Activated CD8-positive, alpha-beta memory T cell treated with anti-CD3 and anti-CD28 coated beads for 36 hours (primary cell): Measurements from ENCODE around the gene MAPK14. TPM values are rescaled to one million over a fixed set of nuclear protein-coding genes. Genes with fewer than 3 reads are reported as not detected.
"Not testable (repeated sequence)": the region's sequence is repeated elsewhere in the genome, so short reads cannot be mapped to it uniquely, and the experiment has no call there.

ENCODE experiments used
- CTCF ChIA-PET: fragments of 350-600 bp; sonication (Branson Sonifier 250); formaldehyde crosslinking; loops from one replicate; lab custom pipeline; 2021; ENCODE audit warnings: antibody characterized with exemption; lab: Charles Lee
- POLR2A ChIA-PET: fragments of 350-600 bp; sonication (Branson Sonifier 250); formaldehyde crosslinking; loops from one replicate; lab custom pipeline; 2021; ENCODE audit warnings: antibody characterized with exemption; lab: Charles Lee
- total RNA-seq, 2 experiments: library from RNA; stranded (reverse); gene quantifications; one replicate each; pipeline ENCODE4 v1.2.3, GENCODE V29; 2021

Gene MAPK14
- total RNA-seq, result 10 to 100 TPM; 41.6 to 44.7 TPM

- POLR2A ChIA-PET, result interaction anchor here (0.8 to 3.3 kb wide), 8 partner anchors 15 to 170 kb away, joined by 3 to 49 read pairs (median 8); partner anchors contain the start of genes MAPK13 and SRPK1
- CTCF ChIA-PET, result interaction anchor here (0.6 to 5.6 kb wide), 17 partner anchors 41 to 331 kb away, joined by 3 to 85 read pairs (median 4); no protein-coding TSS in a partner anchor
Measured at GRCh38 chr6:36027501-36028087, at the start of gene MAPK14. Gene MAPK14 (plus strand): TSS chr6:36027808. CDS start chr6:36028158, 350 bp downstream.

DNA sequence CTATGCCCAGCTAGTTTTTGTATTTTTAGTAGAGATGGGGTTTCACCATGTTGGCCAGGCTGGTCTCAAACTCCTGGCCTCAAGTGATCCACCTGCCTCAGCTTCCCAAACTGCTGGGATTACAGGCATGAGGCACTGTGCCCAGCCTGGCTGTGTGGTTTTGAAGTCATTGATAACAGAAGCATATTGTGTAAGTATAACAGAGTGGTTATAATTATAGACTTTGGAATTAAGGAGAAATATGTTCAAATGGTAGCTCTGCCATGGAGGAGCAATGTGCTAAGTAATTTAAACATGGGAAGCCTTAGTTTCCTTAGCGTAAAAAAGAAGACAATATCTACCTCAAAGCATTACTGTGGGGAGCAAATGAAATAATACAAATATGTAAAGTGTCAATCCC is 47.5 kb upstream of the MAPK14 start:
- CTCF ChIA-PET, result not testable (repeated sequence)

DNA sequence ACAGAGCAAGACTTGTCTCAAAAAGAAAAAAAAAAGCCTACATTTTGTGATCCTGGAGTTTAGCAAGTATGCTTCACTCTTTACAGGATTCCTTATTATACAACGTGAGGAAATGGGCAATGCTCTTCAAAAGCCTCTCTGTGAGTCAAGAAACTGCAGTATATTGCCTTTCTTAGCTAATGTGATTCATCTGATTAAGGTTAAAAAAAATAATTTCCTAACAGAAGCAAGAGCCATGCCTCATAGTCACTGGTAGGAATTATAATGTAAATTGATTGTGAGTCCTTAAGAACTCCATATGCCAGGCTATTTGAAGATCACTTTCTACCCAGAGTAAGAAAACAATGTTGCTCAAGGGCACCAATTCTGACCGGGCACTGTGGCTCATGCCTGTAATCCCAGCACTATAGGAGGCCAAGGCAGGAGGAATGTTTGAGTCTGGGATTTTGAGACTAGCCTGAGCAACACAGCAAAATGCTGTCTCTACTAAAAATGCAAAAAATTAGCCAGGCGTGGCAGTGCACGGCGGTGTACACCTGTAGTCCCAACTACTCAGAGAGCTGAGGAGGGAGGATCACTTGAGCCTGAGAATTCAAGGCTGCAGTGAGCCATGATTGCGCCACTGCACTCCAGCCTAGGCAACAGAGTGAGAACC is 46.5 kb upstream of the MAPK14 start:
- CTCF ChIA-PET, result no interaction called here
- POLR2A ChIA-PET, result no interaction called here

More for the DNA sequence above, 47.5 kb upstream of the MAPK14 start:
- POLR2A ChIA-PET, result not testable (repeated sequence)

DNA sequence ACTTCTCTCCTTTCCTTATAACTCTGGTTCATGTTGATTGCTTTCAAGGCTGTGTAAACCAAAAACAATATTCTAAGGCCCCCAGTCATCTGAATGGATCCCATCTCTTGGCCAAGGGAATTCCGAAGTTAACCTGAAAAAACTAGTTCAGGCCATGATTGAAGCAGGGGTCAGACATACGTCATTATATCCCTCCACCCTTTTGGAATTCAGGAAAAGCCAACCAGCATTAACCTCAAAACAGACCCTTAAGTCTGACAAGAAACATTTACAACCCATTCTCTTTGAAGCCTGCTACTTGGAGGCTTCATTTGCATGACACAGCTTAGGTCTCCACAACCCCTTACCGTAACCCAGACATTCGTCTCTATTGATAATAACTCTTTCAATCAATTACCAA is 42.9 kb upstream of the MAPK14 start:
- CTCF ChIA-PET, result no interaction called here
- POLR2A ChIA-PET, result no interaction called here

- POLR2A ChIA-PET, CTCF ChIA-PET: not testable (repeated sequence)
Measured at GRCh38 chr6:35988047-35988446, 39.6 kb upstream of the MAPK14 start.

GRCh38 chr6:35993150-35993549 is 34.5 kb upstream of the MAPK14 start:
- POLR2A ChIA-PET, result no interaction called here

GRCh38 chr6:36000451-36000850 is 27.2 kb upstream of the MAPK14 start:
- ChIA-PET CTCF (no interaction called here), POLR2A (no interaction called here)

More at GRCh38 chr6:35993150-35993549, 34.5 kb upstream of the MAPK14 start:
- CTCF ChIA-PET, result no interaction called here

- CTCF ChIA-PET, result no interaction called here
- POLR2A ChIA-PET, result no interaction called here
Measured at GRCh38 chr6:36015666-36016065, 11.9 kb upstream of the MAPK14 start.

- ChIA-PET CTCF (interaction anchor here (1.3 kb wide), 1 partner anchor 77 kb away, joined by 3 read pairs; no protein-coding TSS in a partner anchor), POLR2A (no interaction called here)
Measured at GRCh38 chr6:36018339-36018738, 9.3 kb upstream of the MAPK14 start.

DNA sequence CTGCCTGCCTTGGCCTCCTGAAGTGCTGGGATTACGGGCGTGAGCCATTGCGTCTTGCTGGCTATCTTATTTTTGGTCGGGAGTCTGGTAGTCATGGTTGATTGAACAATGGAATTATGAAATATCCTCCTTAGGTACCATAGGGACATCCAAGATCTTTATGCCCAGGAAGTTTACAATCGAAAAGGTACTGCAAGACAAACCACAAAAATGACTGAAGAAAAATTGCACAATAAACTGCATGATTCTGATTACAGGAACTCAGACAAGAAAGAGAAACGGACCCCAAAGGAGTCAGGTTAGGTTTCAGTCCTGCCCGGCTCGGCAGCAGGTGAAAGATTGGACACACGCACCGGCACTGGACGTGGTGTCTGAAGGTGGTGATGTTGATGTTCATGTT is 8.4 kb upstream of the MAPK14 start:
- CTCF ChIA-PET, result interaction anchor here (1.3 kb wide), 1 partner anchor 76 kb away, joined by 3 read pairs; no protein-coding TSS in a partner anchor
- POLR2A ChIA-PET, result no interaction called here

GRCh38 chr6:36020154-36020553 is 7.5 kb upstream of the MAPK14 start:
- CTCF ChIA-PET, result no interaction called here
- POLR2A ChIA-PET, result no interaction called here

DNA sequence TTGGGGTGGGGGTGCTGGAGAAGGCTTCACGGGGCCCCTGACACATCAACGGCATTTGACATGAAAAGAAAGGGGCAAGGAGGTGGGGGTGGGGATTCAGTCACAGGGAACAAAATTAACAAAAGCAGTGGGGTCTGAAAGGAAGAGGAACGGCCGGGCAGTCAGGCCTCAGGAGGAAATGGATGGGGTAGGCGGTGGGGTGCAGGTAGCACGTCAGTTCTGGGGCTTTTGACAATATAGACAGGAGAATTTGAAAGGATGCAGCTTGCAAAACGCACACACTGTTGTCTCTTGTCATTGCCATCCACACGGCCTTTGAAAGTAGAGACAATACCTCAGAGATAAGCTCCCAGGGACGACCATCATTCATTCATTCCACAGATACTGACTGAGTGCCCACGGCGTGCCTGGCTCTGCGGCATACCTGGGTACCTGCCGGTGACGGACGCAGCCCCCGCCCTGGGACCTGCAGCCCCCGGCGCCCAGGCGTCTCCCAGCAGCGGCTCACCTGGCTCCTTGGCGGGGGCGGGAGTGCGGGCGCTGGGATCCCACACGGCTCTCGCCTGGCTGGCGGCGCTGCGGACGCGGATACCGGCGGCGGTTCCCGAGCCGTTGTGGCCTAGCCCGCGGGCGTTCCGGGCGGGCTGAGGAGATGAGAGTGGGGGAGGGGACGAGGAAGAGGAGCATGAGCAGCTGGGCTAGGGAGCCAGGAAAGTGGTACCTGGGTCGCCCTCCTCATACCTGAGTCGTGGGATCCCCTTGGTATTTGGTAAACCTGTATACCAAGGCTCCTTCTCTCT is 3.4 kb upstream of the MAPK14 start, which contains the start of gene SLC26A8:
Gene SLC26A8, minus strand, starts transcription at position 646 of the 800 bp plus-strand sequence. CDS start 4,934 bp downstream, outside the sequence.
- ChIA-PET CTCF (interaction anchor here (3.7 kb wide), 1 partner anchor 71 kb away, joined by 15 read pairs; no protein-coding TSS in a partner anchor), POLR2A (no interaction called here)

- CTCF ChIA-PET, result interaction anchor here (5.6 kb wide), 1 partner anchor 70 kb away, joined by 85 read pairs; no protein-coding TSS in a partner anchor
Measured at GRCh38 chr6:36025260-36025931, 2.2 kb upstream of the MAPK14 start.

GRCh38 chr6:36025932-36026327 is 1.7 kb upstream of the MAPK14 start:
- CTCF ChIA-PET, result interaction anchor here (5.6 kb wide), 1 partner anchor 69 kb away, joined by 85 read pairs; no protein-coding TSS in a partner anchor
- POLR2A ChIA-PET, result no interaction called here

More at GRCh38 chr6:36025260-36025931, 2.2 kb upstream of the MAPK14 start:
- POLR2A ChIA-PET, result no interaction called here

GRCh38 chr6:36028088-36028876 is 674 bp downstream of the MAPK14 start:
- ChIA-PET POLR2A (interaction anchor here (0.6 to 3.3 kb wide), 12 partner anchors 14 to 296 kb away, joined by 3 to 49 read pairs (median 4); partner anchors contain the start of genes MAPK13 and SRPK1), CTCF (interaction anchor here (0.6 to 5.6 kb wide), 19 partner anchors 15 to 541 kb away, joined by 3 to 85 read pairs (median 4); no protein-coding TSS in a partner anchor)

GRCh38 chr6:36028877-36029324 is 1.3 kb downstream of the MAPK14 start:
- POLR2A ChIA-PET, result interaction anchor here (0.6 to 3.3 kb wide), 10 partner anchors 14 to 297 kb away, joined by 3 to 49 read pairs (median 6); partner anchors contain the start of genes MAPK13 and SRPK1
- CTCF ChIA-PET, result interaction anchor here (0.9 to 5.6 kb wide), 9 partner anchors 14 to 542 kb away, joined by 3 to 85 read pairs (median 5); no protein-coding TSS in a partner anchor

- ChIA-PET POLR2A (interaction anchor here (1.1 to 3.3 kb wide), 6 partner anchors 13 to 166 kb away, joined by 4 to 49 read pairs (median 8); partner anchors contain the start of genes MAPK13 and SRPK1), CTCF (interaction anchor here (1.3 to 5.6 kb wide), 5 partner anchors 14 to 100 kb away, joined by 3 to 85 read pairs (median 13); no protein-coding TSS in a partner anchor)
Measured at GRCh38 chr6:36029464-36029863, 1.9 kb downstream of the MAPK14 start.
